HEK293 (cell line): Measurements from ENCODE around the gene SERINC5.

Experiments used
- CTCF ChIA-PET: fragments of 350-600 bp; formaldehyde crosslinking; extraction: SDS; loops from one replicate; lab custom pipeline; 2021; ENCODE audit warnings: antibody characterized with exemption; lab: Yijun Ruan, JAX
- POLR2A ChIA-PET: fragments of 300-600 bp; formaldehyde crosslinking; extraction: SDS; loops from one replicate; lab custom pipeline; 2020; ENCODE audit warnings: antibody characterized with exemption, inconsistent platforms; lab: Yijun Ruan, JAX
- H3K27ac ChIP-seq: fragments of 200-500 bp; sonication (Bioruptor generic); 2 replicates; pipeline ENCODE4 v1.5.1; 2014; ENCODE audit warnings: low read depth, low read length, control low read depth, inconsistent platforms; ENCODE audit errors: extremely low read depth
- H3K36me3 ChIP-seq, 2 experiments: fragments of 200-500 bp in 1 of 2; sonication (Bioruptor generic) in 1 of 2; 1 replicate in 1 of 2; 2 replicates in 1 of 2; pipeline ENCODE4 v1.5.1; 2014 to 2017; ENCODE audit warnings: inconsistent platforms in 2 of 2, low read length in 2 of 2; ENCODE audit not compliant: control insufficient read depth in 2 of 2, insufficient read depth in 1 of 2
- H3K4me1 ChIP-seq: fragments of 200-500 bp; sonication (Bioruptor generic); 2 replicates; pipeline ENCODE4 v1.5.1; 2014; ENCODE audit warnings: mild to moderate bottlenecking, low read length, inconsistent platforms; ENCODE audit not compliant: control insufficient read depth, insufficient read depth
- H3K4me3 ChIP-seq: 2 replicates; pipeline ENCODE4 v1.5.1; 2011; ENCODE audit warnings: low read depth, mild to moderate bottlenecking, control low read depth, low read length, moderate library complexity
- H3K9me3 ChIP-seq: fragments of 200-500 bp; sonication (Bioruptor generic); 2 replicates; pipeline ENCODE4 v1.5.1; 2014; ENCODE audit warnings: low read depth, low read length, inconsistent platforms; ENCODE audit not compliant: control insufficient read depth, insufficient read depth
- MYNN ChIP-seq: fragments of 450-650 bp; formaldehyde crosslinking; IDR thresholded peaks from 2 replicates; pipeline ENCODE4 v1.5.1; 2016; ENCODE audit warnings: missing biosample characterization, missing genetic modification characterization, borderline replicate concordance
- PRDM6 ChIP-seq: fragments of 450-650 bp; formaldehyde crosslinking; IDR thresholded peaks from 2 replicates; pipeline ENCODE4 v1.5.1; 2017; ENCODE audit warnings: missing biosample characterization, missing genetic modification characterization
- SETDB1 ChIP-seq: IDR thresholded peaks from one replicate; pipeline ENCODE4 v1.6.1; 2017; ENCODE audit warnings: mild to moderate bottlenecking, low read length, moderate library complexity, mixed read lengths; ENCODE audit not compliant: insufficient read length
- SP3 ChIP-seq: fragments of 450-650 bp; formaldehyde crosslinking; IDR thresholded peaks from 2 replicates; pipeline ENCODE4 v1.5.1; 2016; ENCODE audit warnings: missing biosample characterization, missing genetic modification characterization
- ZBTB11 ChIP-seq: fragments of 450-650 bp; formaldehyde crosslinking; conservative IDR thresholded peaks from 2 replicates; pipeline ENCODE4 v1.5.1; 2016; ENCODE audit warnings: low read depth, missing biosample characterization, missing genetic modification characterization
- ZBTB21 ChIP-seq: fragments of 450-650 bp; formaldehyde crosslinking; IDR thresholded peaks from 2 replicates; pipeline ENCODE4 v1.5.1; 2017; ENCODE audit warnings: missing biosample characterization, missing genetic modification characterization
- ZFP37 ChIP-seq: fragments of 450-650 bp; formaldehyde crosslinking; IDR thresholded peaks from 2 replicates; pipeline ENCODE4 v1.5.1; 2016; ENCODE audit warnings: missing biosample characterization, missing genetic modification characterization
- ZFP69B ChIP-seq: fragments of 450-650 bp; formaldehyde crosslinking; IDR thresholded peaks from 2 replicates; pipeline ENCODE4 v1.5.1; 2016; ENCODE audit warnings: missing biosample characterization, missing genetic modification characterization
- ZNF148 ChIP-seq: fragments of 450-650 bp; formaldehyde crosslinking; IDR thresholded peaks from 2 replicates; pipeline ENCODE4 v1.5.0; 2017; ENCODE audit warnings: missing biosample characterization, missing genetic modification characterization, borderline replicate concordance
- ZNF184 ChIP-seq: fragments of 450-650 bp; IDR thresholded peaks from 2 replicates; pipeline ENCODE4 v1.5.1; 2018; ENCODE audit warnings: missing biosample characterization, mild to moderate bottlenecking, missing genetic modification characterization
- ZNF324 ChIP-seq: fragments of 450-650 bp; formaldehyde crosslinking; IDR thresholded peaks from 2 replicates; pipeline ENCODE4 v1.5.1; 2016; ENCODE audit warnings: missing biosample characterization, missing genetic modification characterization
- ZNF366 ChIP-seq: fragments of 450-650 bp; formaldehyde crosslinking; conservative IDR thresholded peaks from 2 replicates; pipeline ENCODE4 v1.5.1; 2016; ENCODE audit warnings: missing biosample characterization, missing genetic modification characterization
- ZNF423 ChIP-seq: fragments of 450-650 bp; formaldehyde crosslinking; IDR thresholded peaks from 2 replicates; pipeline ENCODE4 v1.5.1; 2016; ENCODE audit warnings: missing biosample characterization, missing genetic modification characterization
- ZNF426 ChIP-seq: fragments of 450-650 bp; formaldehyde crosslinking; IDR thresholded peaks from 2 replicates; pipeline ENCODE4 v1.5.1; 2017; ENCODE audit warnings: missing biosample characterization, missing genetic modification characterization, mild to moderate bottlenecking, inconsistent platforms, moderate library complexity
- ZNF488 ChIP-seq: fragments of 450-650 bp; formaldehyde crosslinking; IDR thresholded peaks from 2 replicates; pipeline ENCODE4 v1.5.1; 2016; ENCODE audit warnings: missing biosample characterization, missing genetic modification characterization
- ZNF571 ChIP-seq: fragments of 450-650 bp; formaldehyde crosslinking; IDR thresholded peaks from 2 replicates; pipeline ENCODE4 v1.5.0; 2017; ENCODE audit warnings: missing biosample characterization, missing genetic modification characterization
- ZNF621 ChIP-seq: fragments of 450-650 bp; formaldehyde crosslinking; IDR thresholded peaks from 2 replicates; pipeline ENCODE4 v1.5.1; 2017; ENCODE audit warnings: missing biosample characterization, missing genetic modification characterization
- ZNF626 ChIP-seq: fragments of 450-650 bp; sonication (Bioruptor Pico); formaldehyde crosslinking; IDR thresholded peaks from 2 replicates; pipeline ENCODE4 v1.5.1; 2018; ENCODE audit warnings: missing biosample characterization, missing genetic modification characterization, inconsistent platforms
- ZNF654 ChIP-seq: fragments of 450-650 bp; formaldehyde crosslinking; IDR thresholded peaks from 2 replicates; pipeline ENCODE4 v1.5.1; 2016; ENCODE audit warnings: low read depth, missing biosample characterization, missing genetic modification characterization
- ZNF692 ChIP-seq: fragments of 450-650 bp; formaldehyde crosslinking; IDR thresholded peaks from 2 replicates; pipeline ENCODE4 v1.5.1; 2016; ENCODE audit warnings: missing biosample characterization, missing genetic modification characterization
- ZNF768 ChIP-seq: fragments of 450-650 bp; formaldehyde crosslinking; IDR thresholded peaks from 2 replicates; pipeline ENCODE4 v1.5.1; 2018; ENCODE audit warnings: missing biosample characterization, mild to moderate bottlenecking, missing genetic modification characterization
- ZNF776 ChIP-seq: fragments of 450-650 bp; formaldehyde crosslinking; IDR thresholded peaks from 2 replicates; pipeline ENCODE4 v1.5.0; 2017; ENCODE audit warnings: missing biosample characterization, missing genetic modification characterization, borderline replicate concordance
- ZNF843 ChIP-seq: fragments of 450-650 bp; formaldehyde crosslinking; IDR thresholded peaks from 2 replicates; pipeline ENCODE4 v1.5.1; 2016; ENCODE audit warnings: missing biosample characterization, missing genetic modification characterization

Gene SERINC5

GRCh38 chr5:80129146-80129545 is 126.7 kb downstream of the SERINC5 start (continued):
- TF ChIP-seq ZNF148 (no peak), ZNF184 (tag by site-specific recombination) (no peak), ZNF324 (tag by site-specific recombination) (no peak), ZNF768 (tag by site-specific recombination) (no peak), ZNF776 (tag by site-specific recombination) (no peak), ZFP69B (tag by site-specific recombination) (no peak), SP3 (tag by site-specific recombination) (no peak), ZBTB21 (no peak), ZNF626 (tag by site-specific recombination) (no peak), ZNF488 (tag by site-specific recombination) (no peak), MYNN (tag by site-specific recombination) (no peak)

- POLR2A ChIA-PET = interaction anchor here (0.7 kb wide), 1 partner anchor 141 kb away, joined by 3 read pairs; no protein-coding TSS in a partner anchor
- H3K4me1 ChIP-seq = no peaks in the 10 kb centered on the region; the same call in 1 of the 2 replicates
- H3K27ac ChIP-seq = no peak overlapping the region
These were observed 127.7 kb downstream of the SERINC5 start for GRCh38 chr5:80128141-80128540.

GRCh38 chr5:80127116-80127552 is 128.7 kb downstream of the SERINC5 start:
- no peak overlapping the region for H3K4me3 ChIP-seq
- H3K4me1 ChIP-seq = no peaks in the 10 kb centered on the region; the same call in 1 of the 2 replicates
- H3K27ac ChIP-seq = no peak overlapping the region
- ChIA-PET CTCF (no interaction called here), POLR2A (no interaction called here)
- H3K36me3 ChIP-seq = no peaks in the 10 kb centered on the region
- H3K9me3 ChIP-seq = no peaks in the 10 kb centered on the region
- TF ChIP-seq ZNF366 (tag by site-specific recombination) (no peak), ZNF692 (tag by site-specific recombination) (no peak), ZBTB11 (no peak), ZNF621 (no peak), ZNF843 (no peak)

More at GRCh38 chr5:80128141-80128540, 127.7 kb downstream of the SERINC5 start:
- TF ChIP-seq ZFP37 (tag by site-specific recombination) (no peak), ZNF654 (tag by site-specific recombination) (no peak), ZNF571 (tag by site-specific recombination) (no peak), ZNF426 (tag by site-specific recombination) (no peak), ZNF184 (tag by site-specific recombination) (no peak), SETDB1 (no peak), ZNF423 (tag by site-specific recombination) (no peak), PRDM6 (tag by site-specific recombination) (0 out of 2 replicates have a peak, but pooled peaks have one; percentile 48)
- no peaks in the 10 kb centered on the region for H3K36me3 ChIP-seq
- H3K4me3 ChIP-seq = no peak overlapping the region
- H3K9me3 ChIP-seq = no peaks in the 10 kb centered on the region
- CTCF ChIA-PET = no interaction called here
